Measurements from ENCODE around the gene JUNB. TPM values are rescaled to one million over a fixed set of nuclear protein-coding genes. Genes with fewer than 3 reads are reported as not detected.

The JUNB gene
- total RNA-seq, 1 donor = 88.1 TPM

DNA sequence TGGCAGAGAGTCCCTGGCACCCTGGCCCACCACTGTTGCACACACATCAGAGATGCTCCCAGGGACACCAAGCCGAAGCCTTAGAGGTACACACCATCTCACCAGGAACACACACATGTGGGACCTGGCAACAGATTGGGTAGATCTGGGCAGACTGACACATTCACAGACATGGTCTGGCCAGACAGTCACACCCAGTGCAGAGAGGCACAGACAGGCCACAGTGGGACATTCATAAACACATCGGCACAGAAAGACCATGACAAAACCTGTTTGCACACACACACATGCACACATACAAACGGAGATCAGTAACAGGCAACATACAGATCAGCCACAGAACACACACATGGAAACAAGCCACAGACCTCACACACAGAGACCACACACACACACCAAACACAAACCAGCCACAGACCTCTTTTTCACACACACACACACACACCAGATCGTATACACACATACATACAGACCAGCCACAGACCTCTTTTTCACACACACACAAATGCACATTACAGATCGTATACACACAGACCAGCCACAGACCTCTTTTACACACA lies 6.3 kb upstream of the JUNB start:
- H3K4me3 ChIP-seq (ENCODE audit: low read depth, low read length) = no peak overlapping the region
- no peak for TF ChIP-seq CTCF (IDR thresholded peaks at IDR 0.05; ENCODE audit: insufficient read depth, low read depth, low read length)
- peak; percentile 41 for DNase-seq (ENCODE audit: low read depth)

- TF ChIP-seq CTCF (IDR thresholded peaks at IDR 0.05; ENCODE audit: insufficient read depth, low read depth, low read length) = no peak
- no peak overlapping the region for H3K4me3 ChIP-seq (ENCODE audit: low read depth, low read length)
- no peak for DNase-seq (ENCODE audit: low read depth)
These were observed 5.8 kb upstream of the JUNB start for GRCh38 chr19:12785431-12786031.

GRCh38 chr19:12786141-12786870 lies 5.0 kb upstream of the JUNB start:
- no peak for DNase-seq (ENCODE audit: low read depth)

GRCh38 chr19:12786952-12787351 lies 4.3 kb upstream of the JUNB start:
- no peak for DNase-seq (ENCODE audit: low read depth)
- TF ChIP-seq CTCF (IDR thresholded peaks at IDR 0.05; ENCODE audit: insufficient read depth, low read depth, low read length) = no peak

More at GRCh38 chr19:12786141-12786870, 5.0 kb upstream of the JUNB start:
- H3K4me3 ChIP-seq (ENCODE audit: low read depth, low read length) = no peak overlapping the region
- no peak for TF ChIP-seq CTCF (IDR thresholded peaks at IDR 0.05; ENCODE audit: insufficient read depth, low read depth, low read length)

DNA sequence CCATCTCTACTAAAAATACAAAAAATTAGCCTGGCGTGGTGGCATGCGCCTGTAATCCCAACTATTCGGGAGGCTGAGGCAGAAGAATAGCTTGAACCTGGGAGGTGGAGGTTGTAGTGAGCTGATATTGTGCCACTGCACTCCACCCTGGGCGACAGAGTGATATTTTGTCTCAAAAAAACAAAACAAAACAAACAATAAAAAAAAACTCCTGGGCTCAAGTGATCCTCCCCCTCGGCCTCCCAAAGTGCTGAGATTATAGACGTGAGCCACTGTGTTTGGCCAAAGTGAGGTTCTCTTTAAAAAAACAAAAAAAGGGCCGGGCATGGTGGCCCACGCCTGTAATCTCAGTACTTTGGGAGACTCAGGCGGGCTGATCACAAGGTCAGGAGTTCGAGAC lies 3.8 kb upstream of the JUNB start:
- no peak overlapping the region for H3K4me3 ChIP-seq (ENCODE audit: low read depth, low read length)
- no peak for TF ChIP-seq CTCF (IDR thresholded peaks at IDR 0.05; ENCODE audit: insufficient read depth, low read depth, low read length)

More at GRCh38 chr19:12786952-12787351, 4.3 kb upstream of the JUNB start:
- no peak overlapping the region for H3K4me3 ChIP-seq (ENCODE audit: low read depth, low read length)

DNA sequence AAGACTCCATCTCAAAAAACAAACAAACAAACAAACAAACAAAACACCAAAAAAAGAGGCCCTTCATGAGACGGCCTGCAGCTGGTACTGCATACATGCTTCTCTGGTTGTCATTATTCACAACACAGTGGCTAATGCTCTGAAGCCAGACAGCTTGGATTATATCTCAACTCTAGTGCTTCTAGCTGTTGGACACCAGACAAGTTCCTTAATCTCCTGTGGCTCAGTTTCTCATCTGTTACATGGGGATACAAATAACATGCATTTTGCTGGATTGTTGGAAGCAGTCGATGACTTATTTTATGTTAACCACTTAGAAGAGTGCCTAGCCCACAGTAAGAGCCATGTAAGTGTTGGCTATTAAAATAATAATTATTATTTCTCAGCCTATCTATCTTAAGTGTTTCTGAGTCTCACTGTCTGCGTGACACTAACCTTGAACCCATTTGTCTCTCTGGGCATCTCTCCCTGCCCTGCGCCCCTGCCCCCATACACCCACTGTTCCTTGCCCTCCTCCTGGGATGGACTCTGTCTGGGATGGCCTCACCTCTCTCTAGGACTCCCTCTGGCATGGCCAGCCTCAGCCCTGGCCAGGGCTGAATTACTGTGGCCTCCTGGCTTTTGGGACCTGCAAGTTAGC lies 3.1 kb upstream of the JUNB start:
- TF ChIP-seq CTCF (IDR thresholded peaks at IDR 0.05; ENCODE audit: insufficient read depth, low read depth, low read length) = no peak
- H3K4me3 ChIP-seq (ENCODE audit: low read depth, low read length) = peak overlapping the region; percentile 24
- DNase-seq (ENCODE audit: low read depth) = no peak

More for the DNA sequence above, 3.8 kb upstream of the JUNB start:
- no peak for DNase-seq (ENCODE audit: low read depth)

All from fibroblast of villous mesenchyme (primary cell).